ENCODE data around the gene FKBP8. TPM values are rescaled to one million over a fixed set of nuclear protein-coding genes. Genes with fewer than 3 reads are reported as not detected.
"Not testable (repeated sequence)": the region's sequence is repeated elsewhere in the genome, so short reads cannot be mapped to it uniquely, and the experiment has no call there.

FKBP8 gene
- 163 and 167 TPM in 2 replicates for total RNA-seq

DNA sequence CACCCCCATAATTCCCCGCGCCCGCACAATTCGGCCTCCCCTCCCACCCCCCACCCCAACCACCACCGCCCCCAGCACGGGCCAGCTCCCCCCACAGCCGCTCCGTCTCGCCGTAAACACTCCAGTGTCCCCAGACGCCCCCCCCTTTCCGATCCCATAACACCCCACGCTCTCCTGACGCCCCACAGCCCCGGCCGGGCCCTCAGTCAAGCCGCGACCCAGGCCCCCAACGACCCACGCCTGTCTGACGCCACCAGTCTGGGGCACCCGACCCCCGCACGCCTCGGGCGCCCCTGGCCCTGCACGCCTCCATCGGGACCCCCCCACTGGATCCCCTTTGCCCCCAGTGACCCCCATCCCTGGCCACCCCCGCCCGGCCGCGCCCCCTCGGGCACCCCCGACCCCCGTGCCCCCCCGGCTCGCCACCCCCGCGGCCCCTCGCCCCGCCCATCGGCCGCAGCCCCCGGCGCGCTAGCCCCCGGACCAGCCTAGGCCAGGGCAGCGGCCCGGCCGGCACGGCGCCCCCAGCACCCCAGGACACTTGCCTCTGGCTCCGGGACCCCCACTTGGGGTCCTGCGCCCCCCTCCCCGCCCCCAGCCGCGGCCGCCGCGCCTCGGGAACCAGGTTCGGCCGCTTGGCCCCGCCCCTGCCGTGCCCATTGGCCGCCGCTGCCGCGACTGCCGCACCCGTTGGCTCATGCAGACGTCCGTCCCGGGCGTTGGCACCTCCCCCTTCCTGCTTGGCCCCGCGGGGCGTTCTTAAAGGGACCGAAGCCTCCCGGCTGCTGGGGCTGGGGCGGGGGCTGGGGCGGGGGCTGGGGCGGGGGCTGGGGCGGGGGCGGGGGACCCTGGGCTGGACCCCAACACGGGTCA lies at the start of gene FKBP8:
TSS of gene FKBP8 (minus strand) at position 633 of the 873 bp plus-strand sequence. CDS start 1,603 bp downstream, outside the sequence.
- peaks cover 27% of the 10 kb centered on the region for H3K4me1 Mint-ChIP-seq (ENCODE audit: low read depth)
- peak within 1 kb of the TSS; percentile 99 for H3K27ac Mint-ChIP-seq
- peak; percentile 92 for DNase-seq (ENCODE audit: low spot score)
- intact Hi-C loops (cut with micrococcal nuclease), result loop anchor here (5.0 kb wide), 1 partner anchor 351 kb away; the partner anchor contains the start of gene MPV17L2
- H3K9me3 Mint-ChIP-seq, result no peaks in the 10 kb centered on the region
- peaks cover 6% of the 10 kb centered on the region for H3K36me3 Mint-ChIP-seq (ENCODE audit: low read depth)
- H3K4me3 Mint-ChIP-seq, result peak within 1 kb of the TSS; percentile 92
- H3K27me3 Mint-ChIP-seq (ENCODE audit: insufficient read depth), result peaks cover 4% of the 10 kb centered on the region

DNA sequence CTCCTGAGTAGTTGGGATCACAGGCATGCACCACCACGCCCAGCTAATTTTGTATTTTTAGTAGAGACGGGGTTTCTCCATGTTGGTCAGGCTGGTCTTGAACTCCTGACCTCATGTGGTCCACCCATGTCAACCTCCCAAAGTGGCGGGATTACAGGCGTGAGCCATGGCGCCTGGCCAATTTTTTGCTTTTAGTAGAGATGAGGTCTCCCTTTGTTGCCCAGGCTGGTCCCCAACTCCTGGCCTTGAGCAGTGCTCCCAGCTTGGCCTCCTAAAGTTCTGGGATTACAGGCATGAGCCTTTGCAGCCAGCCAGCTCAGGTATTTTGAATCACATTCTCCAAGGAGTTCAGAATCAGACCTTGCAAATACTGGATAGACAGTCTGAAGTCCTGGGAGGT lies 49.4 kb upstream of the FKBP8 start:
- Mint-ChIP-seq H3K36me3 (ENCODE audit: low read depth) (peaks cover 16% of the 10 kb centered on the region), H3K4me1 (ENCODE audit: low read depth) (peaks cover 19% of the 10 kb centered on the region), H3K27me3 (ENCODE audit: insufficient read depth) (peaks cover 12% of the 10 kb centered on the region)
- H3K4me3 Mint-ChIP-seq; DNase-seq (ENCODE audit: low spot score); H3K27ac Mint-ChIP-seq; H3K9me3 Mint-ChIP-seq: not testable (repeated sequence)
- intact Hi-C loops (cut with micrococcal nuclease), result loop anchor here (5.0 kb wide), 1 partner anchor 255 kb away; no protein-coding TSS in a partner anchor

DNA sequence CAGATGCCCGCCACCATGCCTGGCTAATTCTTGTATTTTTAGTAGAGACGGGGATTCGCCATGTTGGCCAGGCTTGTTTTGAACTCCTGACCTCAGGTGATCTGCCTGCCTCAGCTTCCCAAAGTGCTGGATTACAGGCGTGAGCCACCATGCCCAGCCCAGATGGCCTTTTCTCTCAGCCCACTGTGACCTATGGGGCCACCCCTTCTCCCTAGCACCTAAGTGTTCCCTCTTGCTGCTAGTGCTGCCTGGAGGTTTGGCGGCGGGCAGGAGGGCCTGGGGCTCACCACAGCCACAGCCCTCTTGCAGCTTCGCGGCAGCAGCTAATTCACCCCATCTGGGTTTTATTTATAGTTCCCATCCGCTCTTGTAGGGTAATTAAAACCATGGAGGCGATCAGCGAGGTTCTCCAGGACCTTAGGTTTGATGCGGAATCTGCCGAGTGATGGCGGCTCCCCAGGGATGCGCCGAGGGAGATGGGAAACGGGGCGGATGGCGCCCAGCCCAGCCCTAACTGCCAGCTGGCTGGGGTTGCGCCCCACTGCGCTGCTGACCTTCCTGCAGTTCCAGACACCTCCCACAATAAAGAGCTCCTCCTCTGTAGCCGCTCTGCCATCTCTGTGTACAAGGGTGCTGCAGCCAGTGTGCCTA lies 48.5 kb upstream of the FKBP8 start:
- Mint-ChIP-seq H3K9me3 (no peaks in the 10 kb centered on the region), H3K27ac (no peak overlapping the region), H3K27me3 (ENCODE audit: insufficient read depth) (peaks cover 12% of the 10 kb centered on the region), H3K36me3 (ENCODE audit: low read depth) (peaks cover 16% of the 10 kb centered on the region), H3K4me3 (peak overlapping the region; percentile 30), H3K4me1 (ENCODE audit: low read depth) (peaks cover 22% of the 10 kb centered on the region)
- DNase-seq (ENCODE audit: low spot score), result no peak
- intact Hi-C loops (cut with micrococcal nuclease), result loop anchor here (5.0 kb wide), 1 partner anchor 255 kb away; no protein-coding TSS in a partner anchor

DNA sequence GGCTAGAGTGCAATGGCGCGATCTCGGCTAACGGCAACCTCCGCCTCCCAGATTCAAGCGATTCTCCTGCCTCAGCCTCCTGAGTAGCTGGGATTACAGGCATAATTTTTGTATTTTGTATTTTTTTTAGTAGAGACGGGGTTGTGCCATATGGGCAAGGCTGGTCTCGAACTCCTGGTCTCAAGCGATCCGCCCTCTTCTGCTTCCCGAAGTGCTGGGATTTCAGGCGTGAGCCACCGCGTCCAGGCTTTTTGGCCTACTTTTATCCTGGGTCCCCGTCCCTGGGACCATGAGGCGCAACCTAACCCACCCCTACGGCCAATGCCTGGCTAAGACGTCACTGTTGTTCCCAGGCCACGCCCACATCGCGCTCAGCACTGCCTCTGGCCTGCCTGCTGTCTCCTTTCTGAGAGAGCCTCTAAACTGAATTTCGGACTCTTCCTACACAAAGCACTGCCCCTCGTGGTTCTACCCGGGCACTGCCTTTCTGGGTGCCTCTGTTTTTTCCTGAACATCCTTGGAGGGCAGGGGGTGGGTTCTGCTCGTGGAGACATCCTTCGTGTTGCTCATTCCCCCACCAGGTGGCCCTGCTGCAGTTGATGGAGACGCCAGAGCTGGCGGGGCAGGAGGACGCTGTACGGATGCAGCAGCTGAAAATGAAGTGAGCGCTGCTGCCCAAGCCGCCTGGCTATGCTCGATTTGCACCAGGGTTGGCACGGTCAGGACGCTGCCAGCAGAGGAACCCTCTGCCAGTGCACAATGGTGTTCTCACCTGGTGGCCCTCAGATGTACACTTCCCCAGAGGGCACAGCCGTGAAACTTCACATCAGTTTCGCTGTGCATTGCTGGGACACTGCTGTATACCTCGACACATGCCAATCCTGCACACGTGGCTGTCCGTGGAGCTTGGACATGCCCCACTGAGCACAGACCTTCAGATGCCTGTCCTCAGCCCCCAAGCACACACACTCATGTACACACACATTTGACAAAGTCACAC lies 47.2 kb upstream of the FKBP8 start:
- Mint-ChIP-seq H3K4me3 (peak overlapping the region; percentile 90), H3K36me3 (ENCODE audit: low read depth) (peaks cover 16% of the 10 kb centered on the region), H3K4me1 (ENCODE audit: low read depth) (peaks cover 35% of the 10 kb centered on the region), H3K27ac (peak overlapping the region; percentile 91), H3K27me3 (ENCODE audit: insufficient read depth) (peaks cover 5% of the 10 kb centered on the region), H3K9me3 (no peaks in the 10 kb centered on the region)
- no peak for DNase-seq (ENCODE audit: low spot score)
- intact Hi-C loops (cut with micrococcal nuclease), result loop anchor here (5.0 kb wide), 1 partner anchor 257 kb away; no protein-coding TSS in a partner anchor

DNA sequence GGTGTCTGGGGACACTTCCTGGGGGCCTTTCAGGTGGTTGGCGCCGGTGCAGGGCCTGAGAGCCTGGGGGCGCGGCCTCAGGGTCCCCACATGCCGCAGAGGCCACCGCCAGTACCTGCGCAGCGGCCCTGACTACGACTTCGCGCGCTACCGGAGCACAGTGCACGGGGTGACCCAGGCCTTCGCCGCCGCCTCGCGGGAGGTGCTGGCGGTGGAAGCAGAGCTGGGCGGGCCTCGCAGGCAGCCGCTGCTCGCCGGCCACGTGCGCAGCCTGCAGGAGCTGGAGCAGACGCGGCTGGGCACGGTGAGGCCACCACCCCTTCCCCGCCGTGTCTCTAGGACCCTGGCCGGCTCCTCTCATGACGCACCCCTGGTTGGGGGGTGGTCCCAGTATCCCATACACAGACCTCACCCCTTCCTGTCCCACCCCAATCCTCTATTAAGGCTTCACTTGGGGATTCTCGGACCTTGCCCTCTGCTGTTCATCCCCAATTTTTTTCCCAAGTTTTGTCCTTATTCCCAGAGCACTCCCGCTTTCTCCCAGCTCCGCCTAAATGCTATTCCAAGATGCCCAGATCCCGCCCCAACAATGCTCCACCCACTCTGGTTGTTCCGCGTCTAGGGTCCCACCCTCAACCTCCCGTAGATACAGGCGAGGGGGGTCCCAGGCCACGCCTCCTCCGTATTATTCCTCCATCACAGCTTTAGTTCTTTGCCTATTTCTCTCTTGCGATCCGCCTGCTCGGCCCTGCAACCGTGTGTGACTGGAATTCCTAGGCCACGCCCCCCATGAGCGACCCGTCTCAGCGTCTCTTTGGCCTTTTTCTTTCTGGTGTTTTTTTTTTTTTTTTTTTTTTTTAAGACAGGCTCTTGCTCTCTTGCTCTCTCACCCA lies 46.3 kb upstream of the FKBP8 start:
- Mint-ChIP-seq H3K9me3 (no peaks in the 10 kb centered on the region), H3K27me3 (ENCODE audit: insufficient read depth) (peaks cover under 1% of the 10 kb centered on the region), H3K27ac (peak overlapping the region; percentile 91), H3K36me3 (ENCODE audit: low read depth) (peaks cover 18% of the 10 kb centered on the region), H3K4me3 (peak overlapping the region; percentile 90), H3K4me1 (ENCODE audit: low read depth) (peaks cover 39% of the 10 kb centered on the region)
- intact Hi-C loops (cut with micrococcal nuclease), result loop anchor here (1.0 to 5.0 kb wide), 6 partner anchors 45 to 258 kb away; partner anchors contain the start of genes CRTC1 and UPF1
- peak; percentile 67 for DNase-seq (ENCODE audit: low spot score)

DNA sequence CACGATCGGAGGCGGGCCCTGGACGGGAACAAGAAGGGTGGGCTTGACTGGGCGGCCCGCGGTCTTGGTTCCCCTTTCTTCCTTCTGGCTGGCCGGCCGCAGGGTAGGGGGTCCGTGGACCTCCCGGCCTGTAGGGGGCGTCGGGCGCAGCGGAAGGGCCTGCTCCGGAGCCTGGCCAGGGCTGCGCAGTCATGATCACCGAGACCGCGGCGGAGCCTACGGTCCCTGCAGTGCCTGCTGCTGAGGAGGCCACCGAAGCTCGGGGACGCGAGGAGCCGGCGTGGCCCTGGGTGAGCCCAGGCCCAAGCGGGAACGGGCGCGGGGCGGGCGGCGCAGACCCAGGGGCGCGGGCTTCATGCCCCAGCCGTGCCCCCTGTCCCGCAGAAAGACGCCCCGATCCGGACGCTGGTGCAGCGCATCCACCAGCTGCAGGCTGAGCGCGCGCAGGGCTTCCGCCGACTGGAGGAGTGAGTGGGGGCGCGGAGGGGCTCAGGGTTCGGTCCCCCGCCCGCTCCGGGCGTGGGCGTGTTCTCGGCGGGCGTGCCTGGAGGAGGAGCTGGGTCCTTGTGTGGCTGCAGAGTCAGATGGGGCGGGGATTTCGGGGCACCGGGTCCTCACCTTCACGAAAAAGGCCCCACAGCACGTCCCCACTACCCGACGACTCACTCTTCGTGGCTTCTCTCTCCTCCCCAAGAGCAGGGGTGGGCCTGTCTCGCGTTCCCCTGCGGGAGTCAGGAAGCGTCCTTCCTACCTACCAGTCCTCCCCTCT lies 45.4 kb upstream of the FKBP8 start, which contains the start of gene REX1BD:
TSS of gene REX1BD (plus strand) at position 188 of the 769 bp plus-strand sequence. CDS start at position 192, 4 bp downstream.
- peak; percentile 86 for DNase-seq (ENCODE audit: low spot score)
- peak within 1 kb of the TSS; percentile 90 for H3K4me3 Mint-ChIP-seq
- peak within 1 kb of the TSS; percentile 91 for H3K27ac Mint-ChIP-seq
- peaks cover 43% of the 10 kb centered on the region for H3K4me1 Mint-ChIP-seq (ENCODE audit: low read depth)
- H3K36me3 Mint-ChIP-seq (ENCODE audit: low read depth), result peaks cover 18% of the 10 kb centered on the region
- no peaks in the 10 kb centered on the region for H3K27me3 Mint-ChIP-seq (ENCODE audit: insufficient read depth)
- no peaks in the 10 kb centered on the region for H3K9me3 Mint-ChIP-seq
- intact Hi-C loops (cut with micrococcal nuclease), result loop anchor here (1.0 to 5.0 kb wide), 9 partner anchors 17 to 331 kb away; partner anchors contain the start of genes COPE, CRTC1, DDX49 and ELL

DNA sequence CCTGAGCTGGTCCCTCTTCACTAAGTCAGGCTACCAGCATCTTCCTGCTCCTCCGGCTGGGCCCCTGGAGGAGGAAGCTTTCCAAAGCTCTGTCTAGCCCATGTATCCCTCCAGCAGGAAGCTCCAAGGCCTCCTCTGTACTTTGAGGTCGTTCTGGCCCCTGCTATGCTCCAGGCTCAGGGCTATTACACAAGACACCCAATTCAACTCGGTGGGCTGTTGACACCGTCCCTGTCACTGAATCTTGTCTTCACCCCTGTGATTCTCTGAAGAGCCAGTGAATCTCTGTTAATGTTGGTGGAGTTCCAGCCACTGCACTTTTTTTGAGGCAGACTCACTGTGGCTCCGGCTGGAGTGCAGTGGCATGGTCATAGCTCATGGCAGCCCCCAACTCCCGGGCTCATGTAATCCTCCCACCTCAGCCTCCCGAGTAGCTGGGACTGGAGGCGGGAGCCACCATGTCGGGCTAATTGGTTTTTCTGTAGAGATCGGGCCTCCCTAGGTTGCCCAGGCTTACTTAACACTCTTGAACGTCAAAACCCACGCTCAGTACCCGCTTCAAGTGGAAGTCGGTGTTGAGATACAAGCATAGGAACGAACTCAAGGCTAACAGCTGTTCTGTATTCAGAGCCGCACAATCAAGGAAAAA lies 44.7 kb upstream of the FKBP8 start:
- H3K27ac Mint-ChIP-seq, result peak overlapping the region; percentile 90
- H3K27me3 Mint-ChIP-seq (ENCODE audit: insufficient read depth), result no peaks in the 10 kb centered on the region
- peak overlapping the region; percentile 90 for H3K4me3 Mint-ChIP-seq
- no peak for DNase-seq (ENCODE audit: low spot score)
- intact Hi-C loops (cut with micrococcal nuclease), result loop anchor here (1.0 to 5.0 kb wide), 7 partner anchors 17 to 331 kb away; partner anchors contain the start of genes COPE, CRTC1, DDX49 and ELL
- H3K4me1 Mint-ChIP-seq (ENCODE audit: low read depth), result peaks cover 43% of the 10 kb centered on the region
- H3K9me3 Mint-ChIP-seq, result no peaks in the 10 kb centered on the region
- peaks cover 18% of the 10 kb centered on the region for H3K36me3 Mint-ChIP-seq (ENCODE audit: low read depth)

DNA sequence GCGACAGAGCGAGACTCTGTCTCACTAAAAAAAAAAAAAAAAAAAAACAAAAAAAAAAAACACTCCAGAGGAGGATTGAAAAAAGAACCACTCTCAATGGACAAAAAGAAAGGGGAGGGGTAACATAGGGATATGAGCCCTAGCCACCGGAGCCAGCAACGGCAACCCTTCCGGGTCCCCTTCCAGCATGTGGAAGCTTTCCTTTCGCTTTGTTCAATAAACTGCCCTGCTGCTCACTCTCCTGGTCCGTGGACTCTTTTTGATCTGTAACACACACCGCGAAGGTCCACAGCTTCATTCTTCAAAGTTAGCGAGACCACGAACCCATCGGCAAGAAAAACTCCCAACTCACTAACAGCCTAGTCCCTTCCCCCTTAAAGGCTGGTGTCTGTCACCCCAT lies 44.2 kb upstream of the FKBP8 start:
- intact Hi-C loops (cut with micrococcal nuclease), result loop anchor here (5.0 kb wide), 3 partner anchors 95 to 245 kb away; partner anchors contain the start of genes CRTC1 and UPF1

DNA sequence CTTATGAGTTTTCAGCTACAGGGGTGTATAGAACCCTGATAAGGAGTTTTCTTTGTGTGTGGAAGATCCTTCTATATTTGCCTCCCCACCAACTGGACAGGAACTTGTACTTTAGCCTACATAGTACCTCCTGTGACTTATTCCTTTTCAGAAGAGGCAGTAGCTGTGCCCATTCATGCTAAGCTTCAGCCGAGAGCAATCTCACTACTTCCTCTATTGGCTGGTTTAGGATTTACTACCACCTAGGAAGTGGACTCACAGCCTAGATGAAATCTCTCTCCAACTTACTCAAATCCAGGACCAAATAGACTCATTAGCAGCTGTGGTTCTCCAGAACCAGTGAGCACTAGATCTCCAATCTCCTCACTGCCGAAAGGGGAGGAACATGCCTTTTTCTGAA lies 42.9 kb upstream of the FKBP8 start:
- DNase-seq (ENCODE audit: low spot score), result no peak
- intact Hi-C loops (cut with micrococcal nuclease), result loop anchor here (5.0 kb wide), 3 partner anchors 96 to 246 kb away; partner anchors contain the start of genes CRTC1 and UPF1
- peaks cover 15% of the 10 kb centered on the region for H3K36me3 Mint-ChIP-seq (ENCODE audit: low read depth)
- H3K4me1 Mint-ChIP-seq (ENCODE audit: low read depth), result peaks cover 43% of the 10 kb centered on the region
- no peaks in the 10 kb centered on the region for H3K27me3 Mint-ChIP-seq (ENCODE audit: insufficient read depth)
- H3K4me3 Mint-ChIP-seq, result peak overlapping the region; percentile 45
- no peaks in the 10 kb centered on the region for H3K9me3 Mint-ChIP-seq
- H3K27ac Mint-ChIP-seq, result peak overlapping the region; percentile 84

More for the DNA sequence above, 44.2 kb upstream of the FKBP8 start:
- H3K36me3 Mint-ChIP-seq (ENCODE audit: low read depth), result peaks cover 18% of the 10 kb centered on the region
- H3K27ac Mint-ChIP-seq, result peak overlapping the region; percentile 90
- no peak for DNase-seq (ENCODE audit: low spot score)
- no peaks in the 10 kb centered on the region for H3K9me3 Mint-ChIP-seq
- peak overlapping the region; percentile 90 for H3K4me3 Mint-ChIP-seq
- H3K4me1 Mint-ChIP-seq (ENCODE audit: low read depth), result peaks cover 43% of the 10 kb centered on the region
- H3K27me3 Mint-ChIP-seq (ENCODE audit: insufficient read depth), result no peaks in the 10 kb centered on the region

DNA sequence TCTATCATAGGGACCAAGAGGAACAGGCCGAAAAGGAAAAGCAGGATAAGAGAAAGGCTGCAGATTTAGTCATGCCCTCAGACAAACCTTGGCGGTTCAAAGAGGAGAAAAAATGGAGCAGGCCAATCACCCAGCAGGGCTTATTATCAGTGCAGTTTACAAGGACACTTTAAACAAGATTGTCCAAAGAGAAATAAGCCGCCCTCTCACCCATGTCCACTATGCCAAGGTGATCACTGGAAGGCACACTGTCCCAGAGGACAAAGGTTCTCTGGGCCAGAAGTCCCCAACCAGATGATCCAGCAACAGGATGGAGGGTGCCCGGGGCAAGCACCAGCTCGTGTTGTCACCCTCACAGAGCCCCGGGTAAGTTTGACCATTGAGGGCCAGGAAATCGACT lies 36.9 kb upstream of the FKBP8 start:
- H3K27ac Mint-ChIP-seq, result no peak overlapping the region
- H3K4me3 Mint-ChIP-seq, result no peak overlapping the region
- peaks cover 14% of the 10 kb centered on the region for H3K4me1 Mint-ChIP-seq (ENCODE audit: low read depth)
- H3K27me3 Mint-ChIP-seq (ENCODE audit: insufficient read depth), result no peaks in the 10 kb centered on the region
- intact Hi-C loops (cut with micrococcal nuclease), result no loop called here
- peaks cover 23% of the 10 kb centered on the region for H3K36me3 Mint-ChIP-seq (ENCODE audit: low read depth)
- no peak for DNase-seq (ENCODE audit: low spot score)
- H3K9me3 Mint-ChIP-seq, result no peaks in the 10 kb centered on the region
